ENCODE data around the gene ELSPBP1.

Gene ELSPBP1

GRCh38 chr19:48025480-48025879, 31.0 kb downstream of the ELSPBP1 start (continued):
- TF ChIP-seq ZNF433 (tag by site-specific recombination; IDR thresholded peaks at IDR 0.05; ENCODE audit: low read depth), result no peak
- TF ChIP-seq TCF7L2 (IDR thresholded peaks at IDR 0.05; ENCODE audit: borderline replicate concordance, low read depth, low read length), result no peak
- TF ChIP-seq ZNF792 (tag by site-specific recombination; IDR thresholded peaks at IDR 0.05), result no peak
- TF ChIP-seq ZNF311 (tag by site-specific recombination; IDR thresholded peaks at IDR 0.05; ENCODE audit: borderline replicate concordance), result 0 out of 2 replicates have a peak, but pooled peaks have one; percentile 42
- TF ChIP-seq ZNF362 (tag by site-specific recombination; IDR thresholded peaks at IDR 0.05), result no peak
- no peak for TF ChIP-seq ZNF768 (tag by site-specific recombination; IDR thresholded peaks at IDR 0.05)
- TF ChIP-seq PBX3 (CRISPR knock-in tag; IDR thresholded peaks at IDR 0.05), result no peak
- TF ChIP-seq RBAK (tag by site-specific recombination; IDR thresholded peaks at IDR 0.05), result no peak
- TF ChIP-seq YY1 (tag by site-specific recombination; IDR thresholded peaks at IDR 0.05), result no peak
- no peak for TF ChIP-seq ZNF449 (tag by site-specific recombination; IDR thresholded peaks at IDR 0.05)
- no peak for TF ChIP-seq ZNF660 (tag by site-specific recombination; IDR thresholded peaks at IDR 0.05)
- TF ChIP-seq ZNF658 (tag by site-specific recombination; IDR thresholded peaks at IDR 0.05), result no peak
- TF ChIP-seq MZF1 (tag by site-specific recombination; IDR thresholded peaks at IDR 0.05; ENCODE audit: borderline replicate concordance), result no peak
- TF ChIP-seq PRDM10 (tag by site-specific recombination; IDR thresholded peaks at IDR 0.05), result no peak
- no peak for TF ChIP-seq ZNF518A (tag by site-specific recombination; conservative IDR thresholded peaks at IDR 0.05; ENCODE audit: low read depth)
- no peak for TF ChIP-seq OVOL3 (tag by site-specific recombination; IDR thresholded peaks at IDR 0.05)
- no peak for TF ChIP-seq ZNF610 (tag by site-specific recombination; IDR thresholded peaks at IDR 0.05; ENCODE audit: borderline replicate concordance)
- no peak for TF ChIP-seq AEBP2 (tag by site-specific recombination; IDR thresholded peaks at IDR 0.05; ENCODE audit: borderline replicate concordance)
- 0 out of 2 replicates have a peak, but pooled peaks have one; percentile 63 for TF ChIP-seq ZNF621 (tag by site-specific recombination; IDR thresholded peaks at IDR 0.05)
- no peak for TF ChIP-seq ZNF530 (tag by site-specific recombination; IDR thresholded peaks at IDR 0.05; ENCODE audit: low read depth)
- no peak for TF ChIP-seq ZNF558 (tag by site-specific recombination; IDR thresholded peaks at IDR 0.05)
- no peak for TF ChIP-seq HIC1 (tag by site-specific recombination; IDR thresholded peaks at IDR 0.05)
- TF ChIP-seq SP3 (tag by site-specific recombination; IDR thresholded peaks at IDR 0.05), result no peak; the same call in 1 of the 2 replicates
- TF ChIP-seq ZNF366 (tag by site-specific recombination; conservative IDR thresholded peaks at IDR 0.05), result peak; percentile 63
